B cell (primary cell): ENCODE results near the gene SCEL. TPM values are rescaled to one million over a fixed set of nuclear protein-coding genes. Genes with fewer than 3 reads are reported as not detected.

Experiments
- ATAC-seq: fragments of 200-7000 bp; cut with Tn5 transposase; one replicate; pipeline ENCODE4 v1.10.0; 2021; ENCODE audit warnings: low read depth, mild to moderate bottlenecking, moderate number of reproducible peaks, moderate library complexity
- CTCF ChIA-PET: fragments of 350-600 bp; sonication (Branson Sonifier 250); formaldehyde crosslinking; loops from one replicate; lab custom pipeline; 2021; ENCODE audit warnings: antibody characterized with exemption, inconsistent platforms; lab: Charles Lee
- POLR2A ChIA-PET: fragments of 350-600 bp; sonication (Branson Sonifier 250); formaldehyde crosslinking; loops from one replicate; lab custom pipeline; 2021; ENCODE audit warnings: antibody characterized with exemption; lab: Charles Lee
- DNase-seq: peaks from one replicate; pipeline ENCODE4 v3.0.0; 2013
- H2AFZ ChIP-seq: 2 replicates; pipeline ENCODE4 v1.6.1; 2012; ENCODE audit warnings: mild to moderate bottlenecking, low read depth, low read length; ENCODE audit not compliant: insufficient read depth, poor library complexity, severe bottlenecking
- H3K27ac ChIP-seq, 2 donors: 1 replicate in 1 of 2; 2 replicates in 1 of 2; pipeline ENCODE4 v1.5.1; 2012 to 2013; ENCODE audit warnings: low read length in 2 of 2, mild to moderate bottlenecking in 2 of 2, moderate library complexity in 1 of 2
- H3K27me3 ChIP-seq, 4 experiments: fragments of 200-600 bp in 1 of 4; sonication (generic) in 1 of 4; replicated peaks in 1 of 4; 1 replicate in 2 of 4; 2 replicates in 2 of 4; pipeline versions ENCODE4 v1.6.1 to v1.7.0; 2013 to 2016; ENCODE audit warnings: low read length in 3 of 4, mild to moderate bottlenecking in 2 of 4, mixed read lengths in 1 of 4, moderate library complexity in 1 of 4; ENCODE audit not compliant: insufficient read depth in 4 of 4, control insufficient read depth in 3 of 4; ENCODE audit errors: control extremely low read depth in 1 of 4
- H3K36me3 ChIP-seq, 2 experiments: replicated peaks in 1 of 2; 1 replicate in 1 of 2; 2 replicates in 1 of 2; pipeline versions ENCODE4 v1.6.1 to v1.7.1; 2013; ENCODE audit warnings: low read length in 1 of 2; ENCODE audit not compliant: insufficient read depth in 2 of 2, control insufficient read depth in 1 of 2; ENCODE audit errors: control extremely low read depth in 1 of 2, extremely low read depth in 1 of 2
- H3K4me1 ChIP-seq, 2 donors: fragments of 200-600 bp in 1 of 2; sonication (generic) in 1 of 2; 1 replicate in 1 of 2; 2 replicates in 1 of 2; pipeline versions ENCODE4 v1.5.1 to v1.6.1; 2013 to 2017; ENCODE audit warnings: low read length in 2 of 2; ENCODE audit not compliant: control insufficient read depth in 2 of 2, insufficient read depth in 2 of 2
- H3K4me2 ChIP-seq: replicated peaks from 2 replicates; pipeline ENCODE3; 2012; ENCODE audit warnings: mild to moderate bottlenecking, low read depth, low read length; ENCODE audit not compliant: poor library complexity, severe bottlenecking
- H3K4me3 ChIP-seq, 5 experiments: fragments of 200-600 bp in 1 of 5; sonication (generic) in 1 of 5; 1 replicate in 3 of 5; 2 replicates in 2 of 5; pipeline versions ENCODE4 v1.5.1 to v1.7.0; 2011 to 2016; ENCODE audit warnings: low read length in 4 of 5, mild to moderate bottlenecking in 4 of 5, low read depth in 2 of 5, control low read depth in 1 of 5, moderate library complexity in 1 of 5; ENCODE audit not compliant: insufficient read depth in 1 of 5; ENCODE audit errors: control extremely low read depth in 1 of 5, extremely low read depth in 1 of 5
- H3K79me2 ChIP-seq: fragments of 200-600 bp; sonication (generic); one replicate; pipeline ENCODE4 v1.6.0; 2016; ENCODE audit warnings: low read length; ENCODE audit not compliant: control insufficient read depth, insufficient read depth
- H3K9ac ChIP-seq: fragments of 200-600 bp; sonication (generic); 2 replicates; pipeline ENCODE4 v1.6.1; 2017; ENCODE audit warnings: mild to moderate bottlenecking, low read length, moderate library complexity
- H3K9me3 ChIP-seq, 3 donors: one replicate each; pipeline versions ENCODE4 v1.6.1 to v1.7.1; 2013; ENCODE audit warnings: low read length in 2 of 3; ENCODE audit not compliant: control insufficient read depth in 2 of 3, insufficient read depth in 1 of 3; ENCODE audit errors: control extremely low read depth in 1 of 3
- H4K20me1 ChIP-seq: 2 replicates; pipeline ENCODE4 v1.6.0; 2012; ENCODE audit warnings: mild to moderate bottlenecking, low read length; ENCODE audit not compliant: insufficient read depth, control insufficient read depth, poor library complexity, severe bottlenecking
- H3K27ac Mint-ChIP-seq: one replicate; pipeline ENCODE4 v1.8.0; 2021; ENCODE audit warnings: mixed read lengths
- H3K27me3 Mint-ChIP-seq: one replicate; pipeline ENCODE4 v1.8.0; 2021; ENCODE audit warnings: mixed read lengths
- H3K4me1 Mint-ChIP-seq: one replicate; pipeline ENCODE4 v1.8.0; 2021; ENCODE audit warnings: mixed read lengths
- H3K4me3 Mint-ChIP-seq: one replicate; pipeline ENCODE4 v1.8.0; 2021; ENCODE audit warnings: mixed read lengths
- H3K9me3 Mint-ChIP-seq: one replicate; pipeline ENCODE4 v1.8.0; 2022; ENCODE audit warnings: mixed read lengths; ENCODE audit not compliant: insufficient read depth
- EZH2 ChIP-seq: IDR thresholded peaks from 2 replicates; pipeline ENCODE4 v1.6.1; 2012; ENCODE audit warnings: borderline replicate concordance, low read depth, mild to moderate bottlenecking, moderate library complexity, low read length; ENCODE audit not compliant: insufficient read depth, poor library complexity, severe bottlenecking
- whole genome bisulfite sequencing: methylation state at CpG from one replicate; pipeline ENCODE4 v1.1.5; 2013; ENCODE audit warnings: missing lambda C conversion rate; ENCODE audit not compliant: insufficient coverage; 5-methylcytosine and 5-hydroxymethylcytosine counted together
- intact Hi-C: fragments of 100-400 bp; cut with micrococcal nuclease; formaldehyde crosslinking; loops from one replicate; pipeline ENCODE4 v1.10.0; 2022
- polyA plus RNA-seq: library from polyadenylated mRNA; depleted of rRNA; stranded (reverse); fragments of >200 nt; gene quantifications from 2 replicates; pipeline ENCODE4 v1.2.3, GENCODE V29; 2012
- total RNA-seq, 2 donors: library from RNA; stranded (reverse); fragments of 120-200 nt in 1 of 2; gene quantifications; 1 replicate in 1 of 2; 2 replicates in 1 of 2; pipeline versions ENCODE4 v1.2.3 to v1.2.4, GENCODE V29; 2013 to 2022
- TF ChIP-seq, protein P1 (sequence below): fragments of 200-600 bp; IDR thresholded peaks from one replicate; pipeline ENCODE4 v1.8.0; 2022; ENCODE audit warnings: antibody characterized with exemption, mild to moderate bottlenecking

Gene SCEL
- total and polyA plus RNA-seq, 2 donors (not counting 1 experiment from before 2014, with no cell fraction given): not detected

DNA sequence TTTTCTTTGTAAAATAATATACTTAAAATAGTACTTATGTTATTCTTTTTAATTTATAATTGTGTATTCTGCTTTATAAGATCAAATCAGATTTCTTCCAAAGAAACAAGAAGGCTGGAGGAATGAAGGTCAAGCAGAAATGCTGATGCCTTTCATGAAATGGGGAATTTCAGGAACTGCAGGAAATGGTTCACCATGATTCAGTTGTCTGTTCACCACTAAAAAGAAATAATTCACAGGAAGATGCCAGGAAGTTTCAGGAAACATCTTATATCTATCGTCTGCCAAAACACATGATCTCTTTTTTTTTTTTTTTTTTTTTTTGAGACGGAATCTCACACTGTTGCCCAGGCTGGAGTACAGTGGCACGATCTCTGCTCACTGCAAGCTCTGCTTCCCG, 15.7 kb upstream of the SCEL start:
- H3K9ac ChIP-seq: no peak overlapping the region
- H3K27ac Mint-ChIP-seq: no peak overlapping the region
- ChIA-PET POLR2A (no interaction called here), CTCF (no interaction called here)
- H3K4me1 ChIP-seq: no peaks in the 10 kb centered on the region
- no peaks in the 10 kb centered on the region for H4K20me1 ChIP-seq
- H3K27me3 ChIP-seq: peaks cover 0 to 4% (median 0%) of the 10 kb centered on the region in 4 experiments
- intact Hi-C loops: no loop called here
- H3K27ac ChIP-seq: no peak overlapping the region
- 81% methylated on average over 3 of the region's 4 CpGs for WGBS
- no peaks in the 10 kb centered on the region for H3K9me3 ChIP-seq
- H3K9me3 Mint-ChIP-seq: no peaks in the 10 kb centered on the region
- no peak overlapping the region for H3K4me2 ChIP-seq
- no peak overlapping the region for H3K4me3 ChIP-seq
- DNase-seq: no peak
- peaks cover 11% of the 10 kb centered on the region for H3K4me1 Mint-ChIP-seq
- no peak overlapping the region for H3K4me3 Mint-ChIP-seq
- no peaks in the 10 kb centered on the region for H3K79me2 ChIP-seq
- TF ChIP-seq, protein P1, sequence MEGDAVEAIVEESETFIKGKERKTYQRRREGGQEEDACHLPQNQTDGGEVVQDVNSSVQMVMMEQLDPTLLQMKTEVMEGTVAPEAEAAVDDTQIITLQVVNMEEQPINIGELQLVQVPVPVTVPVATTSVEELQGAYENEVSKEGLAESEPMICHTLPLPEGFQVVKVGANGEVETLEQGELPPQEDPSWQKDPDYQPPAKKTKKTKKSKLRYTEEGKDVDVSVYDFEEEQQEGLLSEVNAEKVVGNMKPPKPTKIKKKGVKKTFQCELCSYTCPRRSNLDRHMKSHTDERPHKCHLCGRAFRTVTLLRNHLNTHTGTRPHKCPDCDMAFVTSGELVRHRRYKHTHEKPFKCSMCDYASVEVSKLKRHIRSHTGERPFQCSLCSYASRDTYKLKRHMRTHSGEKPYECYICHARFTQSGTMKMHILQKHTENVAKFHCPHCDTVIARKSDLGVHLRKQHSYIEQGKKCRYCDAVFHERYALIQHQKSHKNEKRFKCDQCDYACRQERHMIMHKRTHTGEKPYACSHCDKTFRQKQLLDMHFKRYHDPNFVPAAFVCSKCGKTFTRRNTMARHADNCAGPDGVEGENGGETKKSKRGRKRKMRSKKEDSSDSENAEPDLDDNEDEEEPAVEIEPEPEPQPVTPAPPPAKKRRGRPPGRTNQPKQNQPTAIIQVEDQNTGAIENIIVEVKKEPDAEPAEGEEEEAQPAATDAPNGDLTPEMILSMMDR: no peak
- no peak for TF ChIP-seq EZH2
- H2AFZ ChIP-seq: no peak overlapping the region
- peaks cover 3% of the 10 kb centered on the region for H3K27me3 Mint-ChIP-seq
- no peaks in the 10 kb centered on the region for H3K36me3 ChIP-seq
- no peak for ATAC-seq

DNA sequence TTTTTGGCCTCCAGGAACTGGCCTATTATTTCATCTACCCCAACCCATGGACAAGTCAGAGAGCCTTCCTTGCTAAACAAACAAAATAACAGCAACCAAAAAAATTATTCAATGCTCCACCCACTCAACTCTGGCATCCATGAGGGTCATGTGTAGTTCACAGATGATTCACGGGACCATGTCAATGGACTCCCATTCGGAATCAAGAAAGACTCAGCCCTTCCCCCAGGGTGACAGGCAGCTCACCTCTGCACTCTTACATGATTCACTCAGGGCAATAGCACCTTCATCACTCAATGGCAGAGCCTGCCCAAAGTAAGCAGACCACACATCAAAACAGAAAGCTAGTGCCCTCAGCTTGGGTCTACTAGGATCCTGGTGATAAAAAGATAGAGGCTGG, 14.3 kb upstream of the SCEL start:
- no peaks in the 10 kb centered on the region for H3K79me2 ChIP-seq
- H3K4me1 ChIP-seq: no peaks in the 10 kb centered on the region
- no peak overlapping the region for H3K27ac Mint-ChIP-seq
- H3K9me3 Mint-ChIP-seq: no peaks in the 10 kb centered on the region
- ChIA-PET POLR2A (no interaction called here), CTCF (no interaction called here)
- H3K4me1 Mint-ChIP-seq: peaks cover 4% of the 10 kb centered on the region
- H3K4me3 ChIP-seq: no peak overlapping the region
- no peak overlapping the region for H3K4me2 ChIP-seq
- H2AFZ ChIP-seq: no peak overlapping the region
- peaks cover 0 to 5% (median 0%) of the 10 kb centered on the region in 4 experiments for H3K27me3 ChIP-seq
- no peak for TF ChIP-seq EZH2
- TF ChIP-seq, protein P1: no peak
- peaks cover 3% of the 10 kb centered on the region for H3K27me3 Mint-ChIP-seq
- H3K9ac ChIP-seq: no peak overlapping the region
- H3K4me3 Mint-ChIP-seq: no peak overlapping the region
- no peak for ATAC-seq
- DNase-seq: no peak
- no peaks in the 10 kb centered on the region for H4K20me1 ChIP-seq
- no peaks in the 10 kb centered on the region for H3K9me3 ChIP-seq
- H3K27ac ChIP-seq: no peak overlapping the region
- intact Hi-C loops: no loop called here
- WGBS: 95% methylated on average over 2 of the region's 2 CpGs
- no peaks in the 10 kb centered on the region for H3K36me3 ChIP-seq
